SK-N-SH (cell line): ENCODE data around the gene PTPN4. TPM values are rescaled to one million over a fixed set of nuclear protein-coding genes. Genes with fewer than 3 reads are reported as not detected.

Experiments used
- CTCF ChIA-PET: fragments of 300-600, 350-600 bp; formaldehyde crosslinking; extraction: SDS; loops from one replicate; lab custom pipeline; 2021; lab: Yijun Ruan, JAX
- POLR2A ChIA-PET: fragments of 350-600 bp; sonication (Branson Sonifier 250); formaldehyde crosslinking; extraction: SDS; loops from one replicate; lab custom pipeline; 2020; ENCODE audit warnings: antibody characterized with exemption, inconsistent platforms; lab: Yijun Ruan, JAX
- DNase-seq: peaks from one replicate; pipeline ENCODE4 v3.0.0; 2012
- H2AFZ ChIP-seq: fragments of 200-600 bp; sonication (generic); 2 replicates; pipeline ENCODE4 v1.8.1; 2016; ENCODE audit warnings: antibody characterized with exemption, mild to moderate bottlenecking, low read depth
- H3F3A ChIP-seq: fragments of 200-600 bp; sonication (generic); replicated peaks from 2 replicates; pipeline ENCODE3; 2016; ENCODE audit warnings: antibody characterized with exemption, mild to moderate bottlenecking; ENCODE audit not compliant: insufficient read depth
- H3K27ac ChIP-seq, 2 experiments: fragments of 200-500 bp in 1 of 2; fragments of 200-600 bp in 1 of 2; sonication (Bioruptor generic) in 1 of 2; sonication (generic), shearing (Covaris generic) in 1 of 2; 2 replicates each; pipeline versions ENCODE4 v1.5.1 to v1.6.1; 2014 to 2016; ENCODE audit warnings: low read depth in 2 of 2, inconsistent platforms in 1 of 2, low read length in 1 of 2, mild to moderate bottlenecking in 1 of 2, mixed read lengths in 1 of 2
- H3K27me3 ChIP-seq: fragments of 200-600 bp; sonication (generic), shearing (Covaris generic); 2 replicates; pipeline ENCODE4 v1.6.1; 2016; ENCODE audit warnings: mixed run types; ENCODE audit not compliant: insufficient read depth
- H3K36me3 ChIP-seq, 2 experiments: fragments of 200-500 bp in 1 of 2; fragments of 200-600 bp in 1 of 2; sonication (Bioruptor generic) in 1 of 2; sonication (generic) in 1 of 2; replicated peaks in 1 of 2; 2 replicates each; pipeline versions ENCODE3 to v1.5.1; 2014 to 2016; ENCODE audit warnings: low read length in 1 of 2, mild to moderate bottlenecking in 1 of 2; ENCODE audit not compliant: insufficient read depth in 2 of 2, control insufficient read depth in 1 of 2
- H3K4me1 ChIP-seq, 2 experiments: fragments of 200-500 bp in 1 of 2; fragments of 200-600 bp in 1 of 2; sonication (Bioruptor generic) in 1 of 2; sonication (generic), shearing (Covaris generic) in 1 of 2; 2 replicates each; pipeline versions ENCODE4 v1.5.1 to v1.6.1; 2014 to 2016; ENCODE audit warnings: low read depth in 1 of 2, low read length in 1 of 2, mixed run types in 1 of 2; ENCODE audit not compliant: insufficient read depth in 2 of 2, control insufficient read depth in 1 of 2
- H3K4me2 ChIP-seq: fragments of 200-600 bp; sonication (generic), shearing (Covaris generic); 2 replicates; pipeline ENCODE4 v1.6.1; 2017; ENCODE audit warnings: mixed run types
- H3K4me3 ChIP-seq, 2 experiments: fragments of 200-500 bp in 1 of 2; fragments of 200-600 bp in 1 of 2; sonication (Bioruptor generic) in 1 of 2; sonication (generic), shearing (Covaris generic) in 1 of 2; 2 replicates each; pipeline versions ENCODE4 v1.5.1 to v1.8.1; 2014 to 2016; ENCODE audit warnings: low read depth in 2 of 2, inconsistent platforms in 1 of 2, low read length in 1 of 2, mild to moderate bottlenecking in 1 of 2, mixed read lengths in 1 of 2, moderate library complexity in 1 of 2
- H3K79me2 ChIP-seq: fragments of 200-600 bp; sonication (generic); 2 replicates; pipeline ENCODE4 v1.8.1; 2017; ENCODE audit warnings: mild to moderate bottlenecking; ENCODE audit not compliant: insufficient read depth
- H3K9ac ChIP-seq: fragments of 200-600 bp; sonication (generic); 2 replicates; pipeline ENCODE4 v1.6.1; 2017; ENCODE audit warnings: mixed run types
- H3K9me2 ChIP-seq: fragments of 200-600 bp; sonication (generic); 2 replicates; pipeline ENCODE4 v1.6.1; 2017; ENCODE audit warnings: mixed run types
- H3K9me3 ChIP-seq: fragments of 200-600 bp; sonication (generic); 2 replicates; pipeline ENCODE4 v1.6.1; 2017; ENCODE audit warnings: mixed run types, mild to moderate bottlenecking, moderate library complexity
- H4K20me1 ChIP-seq: fragments of 200-600 bp; sonication (generic); 2 replicates; pipeline ENCODE4 v1.6.1; 2017; ENCODE audit warnings: mild to moderate bottlenecking, mixed run types; ENCODE audit not compliant: insufficient read depth
- CTCF ChIP-seq: fragments of 200-600 bp; sonication (generic); IDR thresholded peaks from 2 replicates; pipeline ENCODE4 v1.6.1; 2017; ENCODE audit warnings: antibody characterized with exemption, mild to moderate bottlenecking, moderate library complexity
- ELF1 ChIP-seq: IDR thresholded peaks from 2 replicates; pipeline ENCODE4 v1.4.0; 2012
- FOXJ3 ChIP-seq: sonication (generic); formaldehyde crosslinking; IDR thresholded peaks from 2 replicates; pipeline ENCODE4 v1.5.1; 2020; ENCODE audit warnings: mild to moderate bottlenecking, missing genetic modification reagents
- FOXM1 ChIP-seq: IDR thresholded peaks from 2 replicates; pipeline ENCODE4 v1.4.0; 2012; ENCODE audit warnings: low read depth, mild to moderate bottlenecking
- GABPA ChIP-seq: IDR thresholded peaks from 2 replicates; pipeline ENCODE4 v1.4.0; 2012; ENCODE audit warnings: low read depth, mild to moderate bottlenecking
- IRF3 ChIP-seq: fragments of 150-350 bp; IDR thresholded peaks from 2 replicates; pipeline ENCODE4 v1.6.1; 2016; ENCODE audit warnings: mild to moderate bottlenecking, low read depth, low read length
- MEF2A ChIP-seq: IDR thresholded peaks from 2 replicates; pipeline ENCODE4 v1.4.0; 2012; ENCODE audit warnings: low read depth, borderline replicate concordance
- MXI1 ChIP-seq: IDR thresholded peaks from 2 replicates; pipeline ENCODE4 v1.6.1; 2012; ENCODE audit warnings: mild to moderate bottlenecking, low read depth, low read length, improper control_type of control experiment
- NFIC ChIP-seq: IDR thresholded peaks from 2 replicates; pipeline ENCODE4 v1.4.0; 2012; ENCODE audit warnings: borderline replicate concordance
- NRF1 ChIP-seq: IDR thresholded peaks from 2 replicates; pipeline ENCODE4 v1.6.1; 2012; ENCODE audit warnings: low read depth, mild to moderate bottlenecking, low read length
- RAD21 ChIP-seq: IDR thresholded peaks from 2 replicates; pipeline ENCODE4 v1.6.1; 2012; ENCODE audit warnings: mild to moderate bottlenecking, low read length
- RCOR1 ChIP-seq: fragments of 150-350 bp; IDR thresholded peaks from 2 replicates; pipeline ENCODE4 v1.6.1; 2017; ENCODE audit warnings: antibody characterized with exemption, low read length
- RFX5 ChIP-seq: IDR thresholded peaks from 2 replicates; pipeline ENCODE4 v1.6.1; 2012; ENCODE audit warnings: mild to moderate bottlenecking, improper control_type of control experiment, low read length
- SIN3A ChIP-seq: IDR thresholded peaks from 2 replicates; pipeline ENCODE4 v1.6.1; 2012; ENCODE audit warnings: low read depth, mild to moderate bottlenecking, low read length, moderate library complexity, borderline replicate concordance
- SMC3 ChIP-seq: IDR thresholded peaks from 2 replicates; pipeline ENCODE4 v1.6.1; 2012; ENCODE audit warnings: low read depth, low read length, improper control_type of control experiment
- TAF1 ChIP-seq: IDR thresholded peaks from 2 replicates; pipeline ENCODE4 v1.6.1; 2012; ENCODE audit warnings: low read depth, mild to moderate bottlenecking, low read length, moderate library complexity, borderline replicate concordance
- TCF12 ChIP-seq: IDR thresholded peaks from 2 replicates; pipeline ENCODE4 v1.4.0; 2012
- USF1 ChIP-seq: IDR thresholded peaks from 2 replicates; pipeline ENCODE4 v1.4.0; 2012; ENCODE audit warnings: low read depth, borderline replicate concordance
- WGBS: methylation state at CpG from one replicate; pipeline ENCODE4 v1.1.6; 2017; ENCODE audit warnings: low lambda C conversion rate; 5-methylcytosine and 5-hydroxymethylcytosine counted together
- polyA plus RNA-seq, 3 experiments: library from polyadenylated mRNA; depleted of rRNA; stranded (reverse); fragments of >200 nt; gene quantifications; 2 replicates each; pipeline ENCODE4 v1.2.3, GENCODE V29; 2012

PTPN4 gene
- polyA plus RNA-seq, 1 of the 3 experiments (the other 2 are of a cell fraction), result 6.2 TPM

DNA sequence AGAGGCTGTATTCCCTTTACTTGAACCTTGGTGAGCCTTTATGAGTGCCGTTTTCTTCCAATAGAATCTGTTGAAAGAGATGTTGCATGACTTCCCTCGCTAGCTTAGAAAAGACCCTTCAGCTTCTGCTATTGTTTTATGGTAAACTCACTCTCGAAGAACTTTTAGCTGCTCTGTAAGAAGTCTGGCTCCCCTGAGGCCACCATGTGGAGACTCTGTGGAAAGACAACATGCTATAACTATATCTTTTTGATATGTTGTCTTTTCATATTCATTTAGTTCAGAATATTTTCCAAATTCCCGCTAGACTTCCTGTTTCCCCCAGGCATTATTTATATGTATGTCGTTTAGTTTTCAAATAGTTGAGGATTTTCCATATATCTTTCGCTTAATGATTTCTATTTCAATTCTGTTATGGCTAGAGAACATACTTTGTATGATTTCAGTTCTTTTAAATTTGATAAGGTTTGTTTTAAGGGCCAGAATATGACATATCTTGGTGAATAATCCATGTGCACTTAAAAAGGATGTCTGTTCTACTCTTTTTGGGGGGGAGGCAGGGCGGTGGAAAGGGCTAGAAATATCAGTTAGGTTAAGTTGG is 64.1 kb downstream of the PTPN4 start:
- H3K4me1 ChIP-seq, result peaks cover 2 to 10% of the 10 kb centered on the region in 2 experiments; a peak in 3 of 4 replicates
- ChIA-PET CTCF (interaction anchor here (0.6 to 1.7 kb wide), 9 partner anchors 11 to 351 kb away, joined by 3 to 11 read pairs (median 4); no protein-coding TSS in a partner anchor), POLR2A (no interaction called here)
- H3K27me3 ChIP-seq, result no peaks in the 10 kb centered on the region
- H3K9me2 ChIP-seq, result no peaks in the 10 kb centered on the region
- H3K27ac ChIP-seq, result no peak overlapping the region
- TF ChIP-seq RCOR1 (0 out of 2 replicates have a peak, but pooled peaks have one; percentile 23), RAD21 (peak; percentile 76), FOXM1 (no peak), SIN3A (no peak), SMC3 (peak; percentile 83), NRF1 (no peak), MEF2A (no peak), NFIC (no peak), USF1 (no peak), CTCF (peak; percentile 79)
- H3K9ac ChIP-seq, result no peak overlapping the region
- H3K4me2 ChIP-seq, result no peak overlapping the region
- peaks cover 19% of the 10 kb centered on the region; the same call in 1 of the 2 replicates for H3K79me2 ChIP-seq
- H3K9me3 ChIP-seq, result no peaks in the 10 kb centered on the region
- peak; percentile 44 for DNase-seq
- peaks cover 4% of the 10 kb centered on the region for H4K20me1 ChIP-seq
- no peak overlapping the region for H3K4me3 ChIP-seq
- H3F3A ChIP-seq, result peaks cover 24% of the 10 kb centered on the region
- no peaks in the 10 kb centered on the region for H3K36me3 ChIP-seq
- WGBS, result 49% methylated on average over 7 of the region's 7 CpGs
- no peak overlapping the region for H2AFZ ChIP-seq

GRCh38 chr2:119826370-119826961 is 66.7 kb downstream of the PTPN4 start:
- Histone ChIP-seq H3K4me3 (no peak overlapping the region; a peak in 1 of 4 replicates), H3K4me1 (peaks cover 0 to 3% of the 10 kb centered on the region in 2 experiments; a peak in 2 of 4 replicates), H3F3A (peaks cover 10% of the 10 kb centered on the region), H3K9me2 (no peaks in the 10 kb centered on the region), H3K9ac (no peak overlapping the region), H3K9me3 (no peaks in the 10 kb centered on the region), H3K27me3 (no peaks in the 10 kb centered on the region), H4K20me1 (peaks cover 4% of the 10 kb centered on the region; the same call in 1 of the 2 replicates), H2AFZ (no peak overlapping the region), H3K4me2 (no peak overlapping the region), H3K27ac (no peak overlapping the region), H3K36me3 (no peaks in the 10 kb centered on the region), H3K79me2 (peaks cover 11% of the 10 kb centered on the region)
- WGBS, result 78% methylated on average over 5 of the region's 5 CpGs
- TF ChIP-seq RFX5, result no peak
- no peak for TF ChIP-seq MXI1
- no peak for TF ChIP-seq ELF1
- TF ChIP-seq TAF1, result no peak
- no peak for TF ChIP-seq TCF12
- peak; percentile 74 for TF ChIP-seq CTCF
- TF ChIP-seq GABPA, result no peak
- TF ChIP-seq RAD21, result peak; percentile 71
- TF ChIP-seq SMC3, result peak; percentile 45
- no peak for TF ChIP-seq IRF3
- no peak for TF ChIP-seq FOXJ3
- TF ChIP-seq NFIC, result no peak
- CTCF ChIA-PET, result interaction anchor here (0.6 to 1.5 kb wide), 10 partner anchors 12 to 349 kb away, joined by 3 to 7 read pairs (median 3); no protein-coding TSS in a partner anchor
- POLR2A ChIA-PET, result no interaction called here
- peak; percentile 48 for DNase-seq
